H9 (cell line): Measurements from ENCODE around the gene ZNF771. TPM values are rescaled to one million over a fixed set of nuclear protein-coding genes. Genes with fewer than 3 reads are reported as not detected.
A peak's percentile ranks its signal among the peaks of the same experiment; 100 is the strongest.

ENCODE experiments used
- DNase-seq: peaks from one replicate; pipeline ENCODE4 v3.0.0-alpha.2; 2017
- H2AFZ ChIP-seq: one replicate; pipeline ENCODE4 v1.6.1; 2013; ENCODE audit warnings: mild to moderate bottlenecking, low read length, control low read depth, moderate library complexity
- H2AK5ac ChIP-seq: 2 replicates; pipeline ENCODE4 v1.6.1; 2013; ENCODE audit warnings: low read length, control low read depth, mixed read lengths; ENCODE audit not compliant: insufficient read length
- H2BK120ac ChIP-seq: one replicate; pipeline ENCODE4 v1.6.1; 2013; ENCODE audit warnings: low read depth, mild to moderate bottlenecking, low read length, control low read depth, inconsistent platforms; ENCODE audit not compliant: poor library complexity, severe bottlenecking
- H2BK12ac ChIP-seq: 2 replicates; pipeline ENCODE4 v1.6.1; 2013; ENCODE audit warnings: low read length, control low read depth, mixed read lengths, low read depth; ENCODE audit not compliant: insufficient read length
- H2BK15ac ChIP-seq: 2 replicates; pipeline ENCODE4 v1.6.1; 2013; ENCODE audit warnings: low read depth, low read length, control low read depth
- H2BK20ac ChIP-seq: one replicate; pipeline ENCODE4 v1.6.1; 2013; ENCODE audit warnings: low read depth, mild to moderate bottlenecking, low read length, control low read depth, inconsistent platforms; ENCODE audit not compliant: poor library complexity, severe bottlenecking
- H2BK5ac ChIP-seq: 2 replicates; pipeline ENCODE4 v1.6.1; 2013; ENCODE audit warnings: low read length, control low read depth, mixed read lengths; ENCODE audit not compliant: insufficient read length
- H3K14ac ChIP-seq: 2 replicates; pipeline ENCODE4 v1.6.1; 2013; ENCODE audit warnings: low read length, control low read depth; ENCODE audit not compliant: insufficient read depth
- H3K18ac ChIP-seq: 2 replicates; pipeline ENCODE4 v1.6.1; 2013; ENCODE audit warnings: low read depth, mild to moderate bottlenecking, mixed read lengths, low read length, control low read depth; ENCODE audit not compliant: insufficient read length
- H3K23ac ChIP-seq: 2 replicates; pipeline ENCODE4 v1.6.1; 2013; ENCODE audit warnings: low read length, control low read depth, mixed read lengths, low read depth; ENCODE audit not compliant: insufficient read length
- H3K23me2 ChIP-seq: 2 replicates; pipeline ENCODE4 v1.6.1; 2013; ENCODE audit warnings: low read depth, mild to moderate bottlenecking, mixed read lengths, low read length, control low read depth; ENCODE audit not compliant: insufficient read length, poor library complexity, severe bottlenecking
- H3K27ac ChIP-seq: 2 replicates; pipeline ENCODE4 v1.5.1; 2013; ENCODE audit warnings: low read length, control low read depth, mixed read lengths, low read depth; ENCODE audit not compliant: insufficient read length
- H3K27me3 ChIP-seq: 2 replicates; pipeline ENCODE4 v1.6.1; 2013; ENCODE audit warnings: low read length, control low read depth, inconsistent platforms; ENCODE audit not compliant: insufficient read depth
- H3K4ac ChIP-seq: 2 replicates; pipeline ENCODE4 v1.6.1; 2013; ENCODE audit warnings: low read depth, mild to moderate bottlenecking, control low read depth, inconsistent platforms, low read length, moderate library complexity
- H3K4me1 ChIP-seq: 2 replicates; pipeline ENCODE4 v1.6.1; 2013; ENCODE audit warnings: low read length, control low read depth, inconsistent platforms; ENCODE audit not compliant: insufficient read depth
- H3K4me2 ChIP-seq: 2 replicates; pipeline ENCODE4 v1.6.1; 2013; ENCODE audit warnings: low read length, control low read depth, mixed read lengths; ENCODE audit not compliant: insufficient read length, insufficient read depth
- H3K56ac ChIP-seq: 2 replicates; pipeline ENCODE4 v1.6.1; 2013; ENCODE audit warnings: low read depth, mild to moderate bottlenecking, mixed read lengths, low read length, control low read depth; ENCODE audit not compliant: insufficient read length
- H3K79me1 ChIP-seq: 2 replicates; pipeline ENCODE4 v1.6.1; 2013; ENCODE audit warnings: low read depth, mild to moderate bottlenecking, moderate library complexity, low read length, control low read depth, inconsistent platforms; ENCODE audit not compliant: insufficient read depth, poor library complexity, severe bottlenecking
- H3K79me2 ChIP-seq: 2 replicates; pipeline ENCODE4 v1.6.1; 2013; ENCODE audit warnings: low read length, control low read depth, inconsistent platforms; ENCODE audit not compliant: insufficient read depth
- H3K9ac ChIP-seq: 2 replicates; pipeline ENCODE4 v1.6.1; 2013; ENCODE audit warnings: low read length, control low read depth, mixed read lengths; ENCODE audit not compliant: insufficient read length; ENCODE audit errors: extremely low read depth
- H3K9me3 ChIP-seq: one replicate; pipeline ENCODE4 v1.6.1; 2013; ENCODE audit warnings: low read depth, low read length, inconsistent platforms; ENCODE audit not compliant: control insufficient read depth
- H3T11ph ChIP-seq: one replicate; pipeline ENCODE4 v1.6.1; 2013; ENCODE audit warnings: mild to moderate bottlenecking, low read length, control low read depth, inconsistent platforms
- H4K20me1 ChIP-seq: one replicate; pipeline ENCODE4 v1.6.1; 2013; ENCODE audit not compliant: control insufficient read depth, insufficient read length, insufficient read depth
- H4K5ac ChIP-seq: 2 replicates; pipeline ENCODE4 v1.6.1; 2013; ENCODE audit warnings: low read depth, mild to moderate bottlenecking, mixed read lengths, low read length, control low read depth; ENCODE audit not compliant: insufficient read length
- H4K8ac ChIP-seq: replicated peaks from 2 replicates; pipeline ENCODE4 v1.6.1; 2013; ENCODE audit warnings: low read length, control low read depth, mixed read lengths, low read depth; ENCODE audit not compliant: insufficient read length
- H4K91ac ChIP-seq: 2 replicates; pipeline ENCODE4 v1.6.1; 2013; ENCODE audit warnings: low read depth, mild to moderate bottlenecking, moderate library complexity, mixed read lengths, low read length, control low read depth; ENCODE audit not compliant: insufficient read length
- H3K27ac Mint-ChIP-seq, 3 experiments: 2 replicates in 2 of 3; 3 replicates in 1 of 3; pipeline ENCODE4 v1.8.0; 2020 to 2021; ENCODE audit warnings: mixed read lengths in 3 of 3, mild to moderate bottlenecking in 1 of 3, moderate library complexity in 1 of 3
- H3K27me3 Mint-ChIP-seq: 2 replicates; pipeline ENCODE4 v1.8.0; 2021; ENCODE audit warnings: low read depth, mild to moderate bottlenecking, moderate library complexity, mixed read lengths
- H3K36me3 Mint-ChIP-seq, 3 experiments: 2 replicates in 2 of 3; 3 replicates in 1 of 3; pipeline ENCODE4 v1.8.0; 2020 to 2021; ENCODE audit warnings: low read depth in 3 of 3, mixed read lengths in 3 of 3; ENCODE audit not compliant: insufficient read depth in 1 of 3
- H3K4me1 Mint-ChIP-seq, 2 experiments: 2 replicates each; pipeline ENCODE4 v1.8.0; 2020; ENCODE audit warnings: mixed read lengths in 2 of 2
- H3K4me3 Mint-ChIP-seq, 2 experiments: 2 replicates in 1 of 2; 3 replicates in 1 of 2; pipeline ENCODE4 v1.8.0; 2020 to 2021; ENCODE audit warnings: mild to moderate bottlenecking in 2 of 2, mixed read lengths in 2 of 2, moderate library complexity in 1 of 2
- H3K9me3 Mint-ChIP-seq, 2 experiments: 2 replicates in 1 of 2; 3 replicates in 1 of 2; pipeline ENCODE4 v1.8.0; 2020; ENCODE audit warnings: mild to moderate bottlenecking in 2 of 2, mixed read lengths in 2 of 2, moderate library complexity in 1 of 2
- WGBS: extraction: QIAGEN DNeasy Blood & Tissue Kit; methylation state at CpG from one replicate; pipeline ENCODE4 v1.1.7; 2013; ENCODE audit warnings: missing lambda C conversion rate, low lambda C conversion rate, mixed read lengths; ENCODE audit not compliant: insufficient read length; ENCODE audit errors: extremely low coverage; 5-methylcytosine and 5-hydroxymethylcytosine counted together
- total RNA-seq: library from RNA; stranded (reverse); gene quantifications from 2 replicates; pipeline ENCODE4 v1.2.1, GENCODE V29; 2021
- TF ChIP-seq, protein P1 (sequence below): fragments of 200-600 bp; sonication (generic); conservative IDR thresholded peaks from 3 replicates; pipeline ENCODE4 v1.8.0; 2021; ENCODE audit warnings: antibody characterized with exemption, mild to moderate bottlenecking

Gene ZNF771
- total RNA-seq, 1 experiment from 2014 or later: 10.5 TPM

DNA sequence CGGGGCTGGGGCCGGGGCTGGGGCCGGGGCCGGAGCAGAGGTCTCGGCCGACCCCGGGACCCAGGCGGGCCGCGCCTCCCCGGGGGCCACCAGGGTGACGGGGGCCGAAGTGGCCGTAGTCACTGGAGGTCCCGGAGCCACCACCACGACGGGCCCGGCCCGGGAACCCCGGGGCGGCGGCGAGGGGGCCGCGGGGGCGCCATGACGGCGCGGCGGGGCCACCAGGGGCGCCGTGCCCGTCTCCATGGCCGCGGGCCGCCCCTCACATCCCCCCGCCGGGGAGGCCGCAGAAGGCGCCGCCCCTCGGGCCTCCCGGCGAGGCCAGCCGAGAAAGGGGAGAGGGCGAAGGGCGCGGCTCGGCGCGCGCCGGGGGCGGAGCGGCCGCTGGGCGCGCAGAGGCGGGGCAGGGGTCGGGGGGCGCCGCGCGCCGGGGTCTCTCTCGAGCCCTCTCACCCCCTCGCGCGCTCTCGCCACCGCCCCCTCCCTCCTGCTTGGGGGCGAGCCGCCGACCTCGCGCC lies 37.4 kb upstream of the ZNF771 start:
- no peak overlapping the region for H2AFZ ChIP-seq
- Mint-ChIP-seq H3K9me3 (peaks cover 0 to 3% of the 10 kb centered on the region in 2 experiments; a peak in 3 of 5 replicates), H3K4me1 (peaks cover 32 to 38% of the 10 kb centered on the region in 2 experiments), H3K4me3 (peak overlapping the region; percentile 75 to 79), H3K36me3 (peaks cover 6 to 11% (median 9%) of the 10 kb centered on the region in 3 experiments; a peak in 6 of 7 replicates), H3K27me3 (peaks cover 2% of the 10 kb centered on the region; the same call in 1 of the 2 replicates), H3K27ac (no peak overlapping the region)
- no peak overlapping the region for H2BK120ac ChIP-seq
- no peak overlapping the region for H3K9ac ChIP-seq
- no peak overlapping the region for H3K56ac ChIP-seq
- TF ChIP-seq, protein P1, sequence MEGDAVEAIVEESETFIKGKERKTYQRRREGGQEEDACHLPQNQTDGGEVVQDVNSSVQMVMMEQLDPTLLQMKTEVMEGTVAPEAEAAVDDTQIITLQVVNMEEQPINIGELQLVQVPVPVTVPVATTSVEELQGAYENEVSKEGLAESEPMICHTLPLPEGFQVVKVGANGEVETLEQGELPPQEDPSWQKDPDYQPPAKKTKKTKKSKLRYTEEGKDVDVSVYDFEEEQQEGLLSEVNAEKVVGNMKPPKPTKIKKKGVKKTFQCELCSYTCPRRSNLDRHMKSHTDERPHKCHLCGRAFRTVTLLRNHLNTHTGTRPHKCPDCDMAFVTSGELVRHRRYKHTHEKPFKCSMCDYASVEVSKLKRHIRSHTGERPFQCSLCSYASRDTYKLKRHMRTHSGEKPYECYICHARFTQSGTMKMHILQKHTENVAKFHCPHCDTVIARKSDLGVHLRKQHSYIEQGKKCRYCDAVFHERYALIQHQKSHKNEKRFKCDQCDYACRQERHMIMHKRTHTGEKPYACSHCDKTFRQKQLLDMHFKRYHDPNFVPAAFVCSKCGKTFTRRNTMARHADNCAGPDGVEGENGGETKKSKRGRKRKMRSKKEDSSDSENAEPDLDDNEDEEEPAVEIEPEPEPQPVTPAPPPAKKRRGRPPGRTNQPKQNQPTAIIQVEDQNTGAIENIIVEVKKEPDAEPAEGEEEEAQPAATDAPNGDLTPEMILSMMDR: no peak; the same call in 2 of the 3 replicates
- no peak overlapping the region for H4K5ac ChIP-seq
- no peaks in the 10 kb centered on the region for H3K27me3 ChIP-seq
- no peak overlapping the region for H4K91ac ChIP-seq
- H2AK5ac ChIP-seq: no peak overlapping the region
- H4K8ac ChIP-seq: no peak overlapping the region
- H3K4ac ChIP-seq: no peak overlapping the region
- DNase-seq: no peak
- H3K23me2 ChIP-seq: peaks cover 10% of the 10 kb centered on the region
- H3K18ac ChIP-seq: no peak overlapping the region
- no peak overlapping the region for H2BK5ac ChIP-seq
- no peak overlapping the region for H2BK12ac ChIP-seq
- H3K14ac ChIP-seq: no peak overlapping the region
- peaks cover 3% of the 10 kb centered on the region for H3K79me1 ChIP-seq
- H2BK20ac ChIP-seq: no peak overlapping the region
- no peaks in the 10 kb centered on the region for H4K20me1 ChIP-seq
- peak overlapping the region; percentile 80 for H3K4me2 ChIP-seq
- no peak overlapping the region for H2BK15ac ChIP-seq
- H3K79me2 ChIP-seq: no peaks in the 10 kb centered on the region; the same call in none of the 2 replicates
- no peak overlapping the region for H3K27ac ChIP-seq
- no peak overlapping the region for H3T11ph ChIP-seq
- H3K9me3 ChIP-seq: no peaks in the 10 kb centered on the region
- H3K4me1 ChIP-seq: peaks cover 6% of the 10 kb centered on the region
- H3K23ac ChIP-seq: no peak overlapping the region
- no CpG with 5 or more reads among the region's 76 CpGs for WGBS
